ENCODE measurements around the gene ACADM. TPM values are rescaled to one million over a fixed set of nuclear protein-coding genes. Genes with fewer than 3 reads are reported as not detected.

The ACADM gene
- total and polyA plus RNA-seq, 4 experiments from 2014 or later = 31.9 to 67.2 (median 41.6) TPM

- ChIA-PET CTCF (ENCODE audit: partially characterized antibody) (no interaction called here), POLR2A (ENCODE audit: partially characterized antibody) (interaction anchor here (2.2 kb wide), 1 partner anchor 63 kb away, joined by 14 read pairs; the partner anchor contains the start of gene RABGGTB)
- Mint-ChIP-seq H3K36me3 (peaks cover 0 to 9% of the 10 kb centered on the region in 2 donors), H3K4me1 (peaks cover 21 to 49% (median 30%) of the 10 kb centered on the region in 4 donors), H3K27ac (peak overlapping the region in 4 of 7 donors; percentile 93 to 99 (median 98)), H3K9me3 (no peaks in the 10 kb centered on the region), H3K27me3 (no peaks in the 10 kb centered on the region), H3K4me3 (peak overlapping the region in 7 of 8 donors; percentile 6 to 100 (median 99))
- no peaks in the 10 kb centered on the region for H3K36me3 ChIP-seq (ENCODE audit: insufficient read depth, low read length)
- H3K4me3 ChIP-seq (ENCODE audit: low read length in 2 of 2) = no peak overlapping the region
- intact Hi-C loops (cut with micrococcal nuclease) = no loop called here
- H3K27ac ChIP-seq (ENCODE audit: low read depth, low read length) = no peak overlapping the region
- peaks cover 39% of the 10 kb centered on the region for H3K4me1 ChIP-seq (ENCODE audit: insufficient read depth, low read length)
- H3K27me3 ChIP-seq (ENCODE audit: insufficient read depth, low read length) = no peaks in the 10 kb centered on the region
- no peaks in the 10 kb centered on the region for H3K9me3 ChIP-seq (ENCODE audit: control insufficient read depth in 1 of 2, low read length in 2 of 2)
- no peak for DNase-seq
These were observed 1.5 kb upstream of the ACADM start for GRCh38 chr1:75722966-75723365.

DNA sequence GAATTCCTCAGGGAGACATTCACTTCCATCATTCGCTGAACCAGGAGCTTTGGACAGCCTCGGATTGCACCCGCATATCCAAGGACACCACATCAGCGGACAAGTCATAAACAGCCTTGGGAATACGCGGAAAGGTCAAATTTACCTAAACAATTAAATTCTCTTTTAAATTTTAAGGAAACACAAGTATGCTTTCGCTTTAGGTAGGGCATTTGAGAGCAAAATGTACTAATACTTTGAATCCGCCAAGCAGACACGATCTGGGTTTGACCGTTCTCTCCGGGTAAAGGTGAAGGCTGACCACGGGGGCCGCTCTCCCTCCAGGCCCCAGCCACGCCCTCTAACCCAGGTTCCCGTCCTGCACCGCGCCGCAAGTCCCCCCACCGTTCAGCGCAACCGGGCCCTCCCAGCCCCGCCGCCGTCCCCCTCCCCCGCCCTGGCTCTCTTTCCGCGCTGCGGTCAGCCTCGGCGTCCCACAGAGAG is 479 bp upstream of the ACADM start:
- Mint-ChIP-seq H3K27me3 (no peaks in the 10 kb centered on the region), H3K9me3 (no peaks in the 10 kb centered on the region), H3K4me3 (peak overlapping the region; percentile 96 to 100 (median 99)), H3K36me3 (peaks cover 0 to 9% of the 10 kb centered on the region in 2 donors), H3K27ac (peak overlapping the region; percentile 93 to 99 (median 96)), H3K4me1 (peaks cover 21 to 49% (median 33%) of the 10 kb centered on the region in 4 donors)
- ChIA-PET CTCF (ENCODE audit: partially characterized antibody) (no interaction called here), POLR2A (ENCODE audit: partially characterized antibody) (interaction anchor here (2.2 kb wide), 1 partner anchor 62 kb away, joined by 14 read pairs; the partner anchor contains the start of gene RABGGTB)
- H3K36me3 ChIP-seq (ENCODE audit: insufficient read depth, low read length) = no peaks in the 10 kb centered on the region
- peak in 2 of 5 donors; percentile 71 to 73 for DNase-seq
- H3K9me3 ChIP-seq (ENCODE audit: control insufficient read depth in 1 of 2, low read length in 2 of 2) = no peaks in the 10 kb centered on the region
- H3K27ac ChIP-seq (ENCODE audit: low read depth, low read length) = peak overlapping the region; percentile 73
- H3K27me3 ChIP-seq (ENCODE audit: insufficient read depth, low read length) = no peaks in the 10 kb centered on the region
- intact Hi-C loops (cut with micrococcal nuclease) = loop anchor here (1.0 to 2.0 kb wide), 3 partner anchors 17 to 1959 kb away; partner anchors contain the start of genes RABGGTB and ZZZ3
- H3K4me1 ChIP-seq (ENCODE audit: insufficient read depth, low read length) = peaks cover 39% of the 10 kb centered on the region
- H3K4me3 ChIP-seq (ENCODE audit: low read length in 2 of 2) = peak overlapping the region; percentile 49 to 80

DNA sequence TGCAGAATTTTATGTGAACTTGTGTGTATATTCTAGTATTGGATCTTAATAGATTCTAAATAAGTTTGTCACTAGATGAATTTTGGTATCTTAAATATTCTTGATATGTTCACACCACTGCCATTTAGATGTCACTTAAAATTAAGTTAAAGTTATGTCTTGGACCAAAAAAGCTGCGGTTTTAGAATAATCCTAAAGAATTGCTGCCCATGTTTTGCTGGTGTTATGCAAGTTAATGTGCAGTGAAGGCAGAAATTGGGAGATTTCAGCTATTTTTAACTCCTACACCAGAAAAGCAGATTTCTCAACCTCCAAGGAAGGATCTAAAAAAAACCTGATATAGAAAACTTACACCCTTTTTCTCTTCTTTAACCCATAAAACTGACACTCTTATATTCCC is 757 bp downstream of the ACADM start:
- no peak for DNase-seq
- no peaks in the 10 kb centered on the region for H3K27me3 Mint-ChIP-seq
- intact Hi-C loops (cut with micrococcal nuclease) = loop anchor here (2.0 kb wide), 2 partner anchors 16 to 1958 kb away; partner anchors contain the start of gene ZZZ3
- peak overlapping the region; percentile 73 for H3K27ac ChIP-seq (ENCODE audit: low read depth, low read length)
- H3K9me3 ChIP-seq (ENCODE audit: control insufficient read depth in 1 of 2, low read length in 2 of 2) = no peaks in the 10 kb centered on the region
- H3K36me3 Mint-ChIP-seq = peaks cover 0 to 9% of the 10 kb centered on the region in 2 donors
- CTCF ChIA-PET (ENCODE audit: partially characterized antibody) = no interaction called here
- H3K36me3 ChIP-seq (ENCODE audit: insufficient read depth, low read length) = no peaks in the 10 kb centered on the region
- no peaks in the 10 kb centered on the region for H3K9me3 Mint-ChIP-seq
- peak overlapping the region; percentile 49 to 80 for H3K4me3 ChIP-seq (ENCODE audit: low read length in 2 of 2)
- H3K27me3 ChIP-seq (ENCODE audit: insufficient read depth, low read length) = no peaks in the 10 kb centered on the region
- POLR2A ChIA-PET (ENCODE audit: partially characterized antibody) = interaction anchor here (0.7 to 1.4 kb wide), 3 partner anchors 52 to 63 kb away, joined by 3 read pairs; no protein-coding TSS in a partner anchor
- H3K4me1 ChIP-seq (ENCODE audit: insufficient read depth, low read length) = peaks cover 39% of the 10 kb centered on the region
- H3K4me3 Mint-ChIP-seq = peak overlapping the region; percentile 96 to 100 (median 99)
- H3K4me1 Mint-ChIP-seq = peaks cover 22 to 49% (median 33%) of the 10 kb centered on the region in 4 donors
- H3K27ac Mint-ChIP-seq = peak overlapping the region; percentile 93 to 99 (median 97)

DNA sequence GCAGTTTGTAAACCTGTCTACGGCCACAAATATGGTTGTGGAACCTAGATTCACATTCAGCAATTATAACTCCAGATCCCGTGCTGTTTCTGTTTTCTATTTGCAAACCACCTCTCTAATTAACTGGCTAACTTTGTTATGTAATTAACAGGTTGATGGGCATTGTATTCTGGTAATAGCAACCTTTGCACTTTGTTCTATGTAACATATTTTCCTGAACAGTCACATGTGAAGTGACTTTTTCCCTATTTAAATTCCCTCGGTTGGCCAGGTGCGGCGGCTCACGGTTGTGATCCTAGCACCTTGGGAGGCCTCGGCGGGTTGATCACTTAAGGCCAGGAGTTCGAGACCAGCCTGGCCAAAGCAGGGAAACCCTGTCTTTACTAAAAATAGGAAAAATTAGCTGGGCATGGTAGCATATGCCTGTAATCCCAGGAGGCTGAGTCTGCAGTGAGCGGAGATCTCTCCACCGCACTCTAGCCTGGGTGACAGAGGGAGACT is 1.4 kb downstream of the ACADM start:
- Mint-ChIP-seq H3K4me1 (peaks cover 22 to 49% (median 32%) of the 10 kb centered on the region in 4 donors), H3K27me3 (no peaks in the 10 kb centered on the region), H3K27ac (peak overlapping the region in 3 of 7 donors; percentile 47 to 97 (median 93))

GRCh38 chr1:75727571-75727970 is 3.1 kb downstream of the ACADM start:
- H3K27ac ChIP-seq (ENCODE audit: low read depth, low read length) = no peak overlapping the region
- H3K9me3 ChIP-seq (ENCODE audit: control insufficient read depth in 1 of 2, low read length in 2 of 2) = no peaks in the 10 kb centered on the region
- peaks cover 0 to 12% of the 10 kb centered on the region in 2 donors for H3K36me3 Mint-ChIP-seq
- H3K36me3 ChIP-seq (ENCODE audit: insufficient read depth, low read length) = no peaks in the 10 kb centered on the region
- H3K27me3 ChIP-seq (ENCODE audit: insufficient read depth, low read length) = no peaks in the 10 kb centered on the region
- H3K4me3 ChIP-seq (ENCODE audit: low read length in 2 of 2) = no peak overlapping the region
- POLR2A ChIA-PET (ENCODE audit: partially characterized antibody) = no interaction called here
- CTCF ChIA-PET (ENCODE audit: partially characterized antibody) = no interaction called here
- H3K9me3 Mint-ChIP-seq = no peaks in the 10 kb centered on the region
- intact Hi-C loops (cut with micrococcal nuclease) = no loop called here
- DNase-seq = no peak
- no peaks in the 10 kb centered on the region for H3K27me3 Mint-ChIP-seq
- H3K4me3 Mint-ChIP-seq = peak overlapping the region in 1 of 8 donors; percentile 2
- peak overlapping the region in 5 of 7 donors; percentile 42 to 78 (median 64) for H3K27ac Mint-ChIP-seq
- H3K4me1 Mint-ChIP-seq = peaks cover 23 to 53% (median 32%) of the 10 kb centered on the region in 4 donors
- peaks cover 39% of the 10 kb centered on the region for H3K4me1 ChIP-seq (ENCODE audit: insufficient read depth, low read length)

More for the DNA sequence above, 1.4 kb downstream of the ACADM start:
- H3K4me1 ChIP-seq (ENCODE audit: insufficient read depth, low read length) = peaks cover 39% of the 10 kb centered on the region
- no peaks in the 10 kb centered on the region for H3K36me3 ChIP-seq (ENCODE audit: insufficient read depth, low read length)
- Mint-ChIP-seq H3K4me3 (peak overlapping the region in 7 of 8 donors; percentile 44 to 100 (median 98)), H3K36me3 (peaks cover 0 to 9% of the 10 kb centered on the region in 2 donors), H3K9me3 (no peaks in the 10 kb centered on the region)
- intact Hi-C loops (cut with micrococcal nuclease) = loop anchor here (2.0 kb wide), 2 partner anchors 15 to 1957 kb away; partner anchors contain the start of gene ZZZ3
- no peak for DNase-seq
- ChIA-PET CTCF (ENCODE audit: partially characterized antibody) (no interaction called here), POLR2A (ENCODE audit: partially characterized antibody) (interaction anchor here (1.0 to 1.4 kb wide), 2 partner anchors 61 to 62 kb away, joined by 3 read pairs; no protein-coding TSS in a partner anchor)
- H3K4me3 ChIP-seq (ENCODE audit: low read length in 2 of 2) = no peak overlapping the region
- no peaks in the 10 kb centered on the region for H3K9me3 ChIP-seq (ENCODE audit: control insufficient read depth in 1 of 2, low read length in 2 of 2)
- no peaks in the 10 kb centered on the region for H3K27me3 ChIP-seq (ENCODE audit: insufficient read depth, low read length)
- no peak overlapping the region for H3K27ac ChIP-seq (ENCODE audit: low read depth, low read length)

- Histone ChIP-seq H3K9me3 (ENCODE audit: control insufficient read depth in 1 of 2, low read length in 2 of 2) (no peaks in the 10 kb centered on the region), H3K4me1 (ENCODE audit: insufficient read depth, low read length) (peaks cover 25% of the 10 kb centered on the region), H3K36me3 (ENCODE audit: insufficient read depth, low read length) (peaks cover 11% of the 10 kb centered on the region), H3K27me3 (ENCODE audit: insufficient read depth, low read length) (no peaks in the 10 kb centered on the region), H3K27ac (ENCODE audit: low read depth, low read length) (no peak overlapping the region), H3K4me3 (ENCODE audit: low read length in 2 of 2) (no peak overlapping the region)
- Mint-ChIP-seq H3K4me1 (peaks cover 18 to 29% (median 23%) of the 10 kb centered on the region in 4 donors), H3K9me3 (no peaks in the 10 kb centered on the region), H3K27ac (no peak overlapping the region), H3K36me3 (peaks cover 15 to 22% of the 10 kb centered on the region in 2 donors), H3K4me3 (no peak overlapping the region), H3K27me3 (no peaks in the 10 kb centered on the region)
- ChIA-PET CTCF (ENCODE audit: partially characterized antibody) (no interaction called here), POLR2A (ENCODE audit: partially characterized antibody) (no interaction called here)
- intact Hi-C loops (cut with micrococcal nuclease) = no loop called here
- DNase-seq = no peak
These were observed 5.9 kb downstream of the ACADM start for GRCh38 chr1:75730432-75730831.

GRCh38 chr1:75731881-75732280 is 7.4 kb downstream of the ACADM start:
- ChIA-PET POLR2A (ENCODE audit: partially characterized antibody) (interaction anchor here (0.6 kb wide), 1 partner anchor 15 kb away, joined by 3 read pairs; no protein-coding TSS in a partner anchor), CTCF (ENCODE audit: partially characterized antibody) (no interaction called here)
- no peak for DNase-seq
- no peak overlapping the region for H3K4me3 ChIP-seq (ENCODE audit: low read length in 2 of 2)
- Mint-ChIP-seq H3K27ac (peak overlapping the region in 1 of 7 donors; percentile 47), H3K4me1 (peaks cover 7 to 15% (median 11%) of the 10 kb centered on the region in 4 donors), H3K36me3 (peaks cover 18 to 22% of the 10 kb centered on the region in 2 donors), H3K9me3 (no peaks in the 10 kb centered on the region), H3K4me3 (no peak overlapping the region), H3K27me3 (no peaks in the 10 kb centered on the region)
- peaks cover 13% of the 10 kb centered on the region for H3K36me3 ChIP-seq (ENCODE audit: insufficient read depth, low read length)
- no peak overlapping the region for H3K27ac ChIP-seq (ENCODE audit: low read depth, low read length)
- no peaks in the 10 kb centered on the region for H3K9me3 ChIP-seq (ENCODE audit: control insufficient read depth in 1 of 2, low read length in 2 of 2)
- intact Hi-C loops (cut with micrococcal nuclease) = no loop called here
- H3K27me3 ChIP-seq (ENCODE audit: insufficient read depth, low read length) = no peaks in the 10 kb centered on the region
- H3K4me1 ChIP-seq (ENCODE audit: insufficient read depth, low read length) = peaks cover 10% of the 10 kb centered on the region
